NCI-H146 treated with DMSO at 0.1 percent for 48 hours (cell line): ENCODE measurements around the gene SELENOS.
A peak's percentile ranks its signal among the peaks of the same experiment; 100 is the strongest.

Source experiments
- DNase-seq: peaks from one replicate; lab custom pipeline; 2025; ENCODE audit not compliant: unreplicated experiment; lab: John Stamatoyannopoulos, UW

SELENOS gene

DNA sequence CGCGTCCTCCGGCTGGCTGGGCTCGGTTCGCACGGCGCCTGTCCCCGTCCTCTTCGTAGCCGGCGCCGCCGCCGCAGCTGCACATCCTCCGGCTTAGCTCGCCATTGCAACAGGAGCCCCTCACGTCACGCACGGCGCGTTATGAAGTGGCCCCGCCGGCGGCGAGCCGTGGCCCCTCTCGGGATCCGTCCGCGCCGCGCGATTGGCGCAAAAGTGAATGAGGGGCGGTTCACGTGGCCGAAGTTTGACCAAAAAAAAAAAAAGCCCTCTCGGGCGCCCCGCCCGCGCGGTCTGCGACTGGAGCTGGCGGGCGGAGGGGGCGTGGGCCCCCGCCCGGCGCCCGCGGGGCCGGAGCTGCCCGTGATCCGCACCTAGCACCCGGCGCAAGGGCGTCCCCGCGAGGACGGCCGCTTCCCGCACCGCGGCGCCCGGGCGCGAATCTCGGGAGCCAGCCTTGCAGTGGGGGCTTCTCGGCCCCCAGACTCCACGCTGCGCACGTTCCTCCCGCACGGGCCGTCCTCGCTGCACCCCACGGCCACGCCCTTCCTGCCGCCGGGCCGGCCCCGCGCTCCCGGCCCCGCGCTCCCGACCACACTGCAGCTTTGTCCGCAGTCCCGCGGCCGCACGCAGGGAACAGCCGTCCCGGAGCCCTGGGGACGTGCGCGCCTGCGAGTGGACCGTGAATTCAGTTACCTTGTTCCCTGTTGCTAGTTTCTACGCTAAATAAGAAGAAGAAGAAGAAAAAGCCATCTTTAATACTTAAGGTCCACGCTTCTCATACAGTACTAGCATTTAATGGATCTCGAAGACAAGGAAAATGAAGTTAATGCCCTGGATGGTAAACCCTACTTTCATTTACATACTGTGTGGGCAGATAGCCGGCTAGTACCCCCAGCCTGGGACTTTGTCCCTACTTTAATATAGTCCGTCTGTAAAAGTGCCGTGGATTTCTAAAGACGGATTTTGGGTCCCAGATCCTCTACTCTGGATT lies 25.2 kb downstream of the SELENOS start, which contains the start of gene CHSY1:
Gene CHSY1, minus strand, starts transcription at position 219 of the 991 bp plus-strand sequence. CDS start 592 bp downstream, outside the sequence.
- peak; percentile 55 for DNase-seq

DNA sequence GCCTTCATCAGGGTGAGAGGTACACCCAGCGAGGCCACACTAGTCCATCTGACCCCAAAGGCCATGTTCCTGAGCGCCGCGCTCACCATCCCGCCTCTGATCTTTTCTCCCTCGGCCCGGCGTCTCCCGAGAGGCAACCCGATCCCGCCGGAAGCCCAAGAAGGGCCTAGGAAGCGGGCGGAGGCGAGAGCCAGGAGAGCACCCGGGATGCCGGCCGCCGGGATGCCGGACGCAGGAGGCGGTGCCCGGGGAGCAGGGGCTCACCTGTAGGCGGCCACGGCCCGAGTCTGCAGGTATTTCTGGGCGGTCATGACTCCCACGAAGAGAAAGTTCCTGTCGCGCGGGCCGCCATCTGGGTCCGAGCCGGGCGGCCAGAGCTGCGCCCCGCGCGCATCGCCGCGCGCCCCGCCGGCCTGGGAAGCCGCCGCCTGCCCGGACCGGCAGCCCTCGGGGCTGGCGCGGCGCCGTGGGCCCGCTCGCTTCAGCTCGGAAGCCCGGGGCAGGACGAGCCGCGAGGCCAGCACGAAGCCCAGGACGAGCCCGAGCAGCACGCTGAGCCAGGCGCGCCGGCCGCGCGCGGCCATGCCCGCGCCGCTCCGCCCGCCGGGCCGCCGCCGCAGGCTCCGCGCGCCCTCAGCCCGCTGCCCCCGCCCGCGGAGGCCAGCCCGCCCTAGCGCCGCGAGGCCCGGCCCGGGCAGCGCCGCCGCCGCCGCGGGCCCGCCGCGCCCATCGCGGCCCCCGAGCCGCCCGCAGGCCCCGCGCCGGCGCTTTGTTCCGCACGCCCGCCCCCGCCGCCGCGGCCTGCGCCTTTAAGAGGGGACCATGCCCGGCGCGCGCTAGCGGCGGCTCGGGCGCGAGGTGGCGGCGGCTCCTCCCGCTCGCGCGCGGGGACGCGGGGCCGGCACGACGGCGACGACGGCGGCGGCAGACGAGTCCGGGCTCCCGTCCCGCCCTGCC lies 26.1 kb downstream of the SELENOS start:
- DNase-seq: peak; percentile 19

DNA sequence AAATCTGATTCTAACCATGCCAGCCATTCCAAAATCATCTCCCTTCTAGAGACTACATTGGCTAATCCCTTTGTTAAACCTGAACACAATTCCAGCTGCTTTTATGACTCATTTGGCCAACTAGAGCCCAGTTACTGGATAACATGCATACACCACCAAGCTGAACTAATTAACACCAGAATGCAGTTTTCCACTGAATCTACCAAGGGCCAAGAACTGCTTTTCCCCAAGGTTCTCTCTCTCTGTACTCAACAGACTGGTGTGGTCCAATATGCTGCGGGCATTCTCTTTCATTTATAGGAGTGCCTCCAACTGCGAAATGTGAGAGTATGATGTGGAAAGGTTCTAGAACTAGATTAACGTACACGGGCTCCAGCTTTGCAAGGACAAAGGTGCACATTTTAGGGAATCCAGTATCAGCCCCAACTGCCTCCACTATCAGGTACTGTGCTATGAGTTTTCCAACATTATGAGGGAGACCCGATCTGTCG lies 26.9 kb downstream of the SELENOS start:
- no peak for DNase-seq

DNA sequence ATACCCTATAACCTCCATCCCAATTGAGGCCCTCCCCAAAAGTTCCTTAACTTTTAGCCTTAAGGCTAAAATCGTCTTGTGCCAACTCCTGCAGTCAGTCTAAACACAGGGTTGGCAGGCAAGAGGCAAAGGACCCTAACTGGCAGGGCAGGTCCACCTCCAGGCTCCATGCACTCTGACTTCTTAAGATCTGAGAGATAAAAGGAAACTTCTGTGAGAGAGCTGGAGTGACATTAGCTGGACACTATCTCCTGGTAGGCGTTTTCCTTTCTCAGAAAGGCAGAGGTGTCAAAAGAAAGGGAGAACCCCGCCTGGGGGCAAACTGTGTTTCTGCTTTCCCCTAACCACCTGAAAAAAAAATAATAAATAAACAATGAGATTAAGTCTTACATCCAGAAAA lies 29.0 kb downstream of the SELENOS start:
- no peak for DNase-seq

DNA sequence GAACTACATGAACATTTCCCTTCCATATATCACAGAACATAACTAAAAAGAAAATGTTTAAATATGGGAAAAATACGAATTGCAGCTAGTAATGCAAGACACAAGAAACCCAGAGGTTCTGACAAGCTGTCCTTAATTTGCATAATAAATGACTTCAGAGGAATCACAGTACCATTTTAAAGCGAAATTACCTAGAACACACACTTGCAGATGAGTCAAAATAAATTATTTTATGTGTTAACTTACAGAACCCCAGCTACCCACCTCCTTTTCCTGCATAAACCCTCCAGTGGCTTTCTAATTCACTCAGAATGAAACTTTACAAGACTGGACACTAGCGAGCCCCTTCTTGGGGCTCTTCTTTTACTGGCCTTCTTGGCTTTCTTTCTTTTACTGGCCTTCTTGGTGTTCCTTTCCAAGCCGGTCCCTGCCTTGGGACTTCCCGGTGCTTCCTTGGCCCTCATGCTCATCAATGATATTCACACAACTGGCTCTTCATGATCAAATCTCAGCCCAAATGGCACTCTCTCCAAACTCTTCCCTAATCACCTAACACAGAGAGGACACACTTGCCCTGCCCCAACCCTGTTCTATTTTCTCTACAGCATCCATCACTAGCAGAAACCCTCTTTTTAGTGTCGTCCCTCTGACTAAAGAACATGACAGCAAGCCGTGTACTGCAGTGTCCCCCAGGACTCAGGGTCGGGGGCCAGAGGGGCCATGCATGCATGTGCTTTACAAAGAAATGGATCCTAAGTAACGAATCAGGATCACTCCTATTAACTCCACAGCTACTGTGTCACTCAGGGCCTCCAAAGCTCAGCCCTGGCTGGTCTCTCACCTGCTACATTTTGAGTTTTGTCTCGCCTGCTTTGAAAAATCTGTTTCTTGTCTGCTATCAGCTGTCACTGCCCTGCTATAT lies 30.2 kb downstream of the SELENOS start:
- no peak for DNase-seq

DNA sequence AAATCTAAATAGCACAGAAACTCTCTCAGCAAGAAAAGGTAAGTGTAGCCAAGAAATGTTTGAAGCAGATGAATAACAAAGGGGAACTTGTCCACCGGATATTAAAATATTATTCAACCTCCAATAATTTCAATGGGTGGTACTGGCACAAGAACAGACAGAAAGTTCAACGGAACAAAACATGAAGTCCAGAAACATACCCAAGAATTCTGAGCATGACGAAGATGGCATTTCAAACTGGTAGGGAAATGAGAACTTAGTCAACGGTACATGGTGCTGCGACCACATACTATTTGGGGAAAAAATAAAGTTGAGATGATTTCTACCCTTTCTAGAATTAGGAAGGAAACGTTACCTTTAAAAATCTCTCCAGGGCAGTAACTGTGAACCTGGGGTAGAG lies 30.9 kb downstream of the SELENOS start:
- DNase-seq: no peak

DNA sequence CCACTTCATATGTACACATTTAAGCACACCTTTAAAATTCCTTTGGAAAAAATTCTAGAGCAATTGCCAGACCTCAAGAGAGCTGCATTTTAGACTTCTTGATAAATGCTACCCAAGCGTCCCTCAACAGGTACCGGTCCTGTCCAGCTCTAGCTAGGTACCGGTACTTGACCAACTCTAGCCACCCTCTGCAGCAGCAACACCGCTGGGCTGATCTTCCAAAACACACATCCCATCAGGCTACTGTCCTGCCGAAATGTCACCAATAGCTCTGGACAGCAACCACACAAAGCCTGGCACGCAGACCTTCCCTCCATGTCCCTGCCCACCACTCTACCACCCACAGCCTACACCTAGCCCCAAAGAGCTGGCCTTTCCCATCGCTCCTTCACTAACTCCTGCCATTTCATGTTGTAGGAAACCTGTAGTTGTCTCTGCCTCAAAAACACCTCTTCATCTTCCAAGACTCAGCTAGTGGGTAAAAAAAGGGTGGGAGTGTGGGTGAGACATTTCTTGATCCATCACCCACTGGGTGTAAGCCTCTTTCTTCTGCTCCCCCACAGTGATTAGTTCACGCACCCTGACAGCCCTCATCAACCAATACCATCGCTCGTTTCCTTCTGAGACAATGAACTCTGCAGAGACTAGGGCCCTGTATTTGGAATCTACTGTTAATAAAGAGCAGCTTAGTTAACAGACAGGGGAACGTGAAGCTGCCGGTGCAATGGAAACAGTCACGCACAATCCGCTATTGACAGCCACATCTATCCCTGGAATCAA lies 32.2 kb downstream of the SELENOS start:
- DNase-seq: no peak

DNA sequence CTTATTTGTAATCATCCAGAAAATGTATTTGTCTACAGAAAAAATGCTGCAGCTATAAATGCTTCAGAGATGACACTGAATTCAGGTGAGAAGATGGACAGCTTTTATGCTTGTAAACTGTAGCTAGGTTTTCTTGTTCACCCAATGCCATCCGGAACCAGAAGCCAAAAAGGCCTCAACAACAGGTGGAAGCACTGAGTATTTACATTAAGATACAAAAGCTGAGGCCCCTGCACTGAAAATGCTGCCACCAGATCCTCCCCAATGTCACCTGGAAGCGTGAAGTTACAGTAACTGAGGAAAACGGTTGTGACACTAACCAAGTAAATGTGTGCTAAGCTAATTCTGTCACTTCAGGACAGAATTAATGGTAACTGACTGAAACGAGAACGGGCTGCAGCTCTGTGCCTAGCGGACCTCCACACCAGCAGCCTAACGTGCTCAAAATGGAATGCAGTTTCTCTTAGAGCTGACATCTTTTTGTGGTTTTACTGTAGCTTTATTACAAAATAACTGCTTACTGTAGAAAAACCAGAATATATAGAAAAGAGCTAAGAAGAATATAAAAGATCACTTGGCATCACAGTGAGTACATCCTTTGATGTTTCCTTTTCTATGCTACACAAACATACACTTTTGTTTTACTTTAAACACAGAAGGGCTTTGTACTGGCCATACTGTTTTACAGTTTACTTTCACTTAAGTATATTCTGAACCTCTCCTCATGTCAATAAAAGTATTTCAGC lies 33.1 kb downstream of the SELENOS start:
- DNase-seq: no peak

DNA sequence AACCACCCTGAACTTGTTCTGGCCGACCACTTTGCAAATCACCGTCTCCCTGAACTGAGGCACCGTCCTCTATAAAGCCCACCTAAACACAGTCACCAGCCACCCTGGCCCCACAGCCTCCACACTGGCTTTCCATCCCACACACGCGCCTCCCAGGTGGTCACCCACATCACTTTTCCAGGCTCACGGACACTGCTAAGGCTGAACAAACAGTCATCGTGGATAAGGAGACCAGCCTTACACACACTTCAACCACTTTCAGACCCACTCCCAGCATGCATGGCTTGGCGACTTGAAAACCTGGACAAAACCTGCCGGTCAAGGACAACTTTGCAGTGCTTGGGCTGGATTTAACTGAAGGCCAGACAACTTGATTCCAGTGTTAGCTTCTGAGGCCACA lies 33.9 kb downstream of the SELENOS start:
- DNase-seq: no peak

DNA sequence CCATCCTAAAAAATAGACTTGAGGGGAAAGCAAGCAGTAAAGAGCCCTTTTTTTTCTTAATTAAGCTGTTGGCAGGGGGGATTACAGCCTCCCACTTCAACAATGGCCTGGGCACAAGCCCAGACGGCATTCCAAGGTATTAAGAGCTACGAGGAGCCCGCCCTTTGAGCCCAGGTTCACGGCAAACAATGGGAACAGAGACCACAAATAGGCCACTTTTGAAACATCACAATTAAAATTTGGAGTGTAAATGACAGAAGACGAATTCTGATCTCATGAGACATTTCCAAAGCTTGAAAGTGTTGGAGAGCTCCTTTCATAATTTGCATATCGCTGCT lies 34.3 kb downstream of the SELENOS start:
- no peak for DNase-seq

DNA sequence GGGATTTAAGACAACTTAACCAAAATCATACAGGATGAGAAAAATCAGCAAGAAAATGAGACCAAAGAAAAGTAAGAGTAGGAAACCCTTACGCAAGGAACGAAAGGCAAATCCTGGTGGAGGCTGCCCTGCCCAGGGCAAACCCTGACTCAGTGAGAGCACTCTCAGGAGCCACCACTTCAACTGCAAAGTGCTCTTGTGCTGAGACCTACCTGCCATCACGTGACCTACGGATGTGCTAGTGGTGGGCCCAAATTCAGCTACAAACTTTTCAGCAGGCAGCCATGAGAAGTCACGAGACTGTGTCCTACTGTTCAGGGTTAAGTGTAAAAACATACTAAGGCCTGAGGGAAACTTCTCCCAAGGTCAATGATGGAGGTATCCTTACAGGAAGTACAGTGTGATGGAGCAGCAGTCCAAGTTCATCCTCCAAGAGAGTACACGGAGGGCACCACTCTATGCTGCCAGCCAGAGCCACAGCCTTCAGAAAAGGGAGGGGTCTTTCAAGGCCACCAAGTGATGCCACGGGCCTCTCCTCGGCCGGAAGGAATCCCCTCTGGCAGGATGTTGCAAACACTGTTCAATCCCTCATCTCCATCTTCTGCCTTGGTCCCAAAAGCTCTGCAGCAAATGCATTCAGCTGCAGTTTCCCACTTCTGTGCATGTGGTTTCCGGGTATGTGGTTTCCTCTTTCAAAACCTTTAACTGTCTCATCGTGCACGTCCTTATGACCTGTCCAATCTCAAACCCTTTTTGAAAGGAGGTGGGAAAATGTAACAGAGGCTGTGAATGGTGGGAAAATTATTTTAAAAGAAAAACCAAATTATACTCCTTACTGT lies 34.9 kb downstream of the SELENOS start:
- no peak for DNase-seq

DNA sequence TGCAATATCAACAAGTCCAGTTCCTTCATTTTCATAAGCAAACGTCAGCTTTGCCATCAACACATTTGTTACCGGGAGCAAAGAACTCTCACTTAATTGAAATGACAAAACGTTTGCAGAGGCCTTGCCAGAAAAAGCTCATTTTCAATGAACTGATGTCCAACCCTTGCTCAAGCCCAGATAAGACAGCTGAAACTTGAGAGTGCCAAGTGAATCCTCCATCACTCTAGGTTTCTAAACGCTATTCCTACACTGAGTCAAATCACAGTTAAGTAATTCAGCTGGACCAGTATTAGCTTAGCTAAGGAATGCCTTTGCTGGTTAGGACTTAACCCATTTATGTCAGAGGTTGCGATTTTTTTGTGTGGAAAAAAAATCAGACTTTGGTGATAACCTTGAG lies 36.9 kb downstream of the SELENOS start:
- DNase-seq: no peak

DNA sequence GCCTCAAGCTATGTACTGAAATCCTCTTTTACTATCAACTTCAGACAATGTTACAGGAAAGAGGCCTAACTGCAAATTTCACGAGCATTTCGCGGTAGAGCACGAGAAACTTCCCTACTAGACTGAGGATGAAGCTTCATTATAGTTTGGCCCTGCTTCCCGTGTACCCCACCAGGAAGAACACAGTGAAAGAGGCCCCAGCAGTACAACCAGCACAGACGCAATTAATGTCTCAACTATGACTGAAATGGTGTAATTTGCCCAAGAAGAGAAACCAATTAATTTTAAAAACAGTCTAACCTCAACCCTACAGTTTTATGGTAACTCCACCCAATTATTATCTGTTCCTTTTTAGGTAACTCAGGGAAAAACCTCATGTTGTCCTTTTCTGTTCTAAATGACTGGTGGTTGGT lies 37.6 kb downstream of the SELENOS start:
- no peak for DNase-seq

DNA sequence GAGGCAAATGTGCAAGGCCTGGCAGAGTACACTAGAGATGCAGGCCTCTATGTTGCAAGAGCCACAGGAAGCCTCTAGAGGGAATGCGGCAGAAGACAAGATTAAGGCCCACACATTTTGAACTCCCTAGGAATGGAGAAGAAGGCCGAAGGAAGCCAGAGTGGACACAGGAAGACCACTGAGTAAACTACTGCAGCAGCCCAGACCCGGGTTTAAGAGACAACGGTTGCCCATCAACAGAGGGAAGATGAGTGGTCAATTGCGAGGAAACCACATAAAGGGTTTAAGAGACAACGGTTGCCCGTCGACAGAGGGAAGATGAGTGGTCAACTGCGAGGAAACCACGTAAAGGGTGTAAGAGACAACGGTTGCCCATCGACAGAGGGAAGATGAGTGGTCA lies 40.0 kb downstream of the SELENOS start:
- no peak for DNase-seq

DNA sequence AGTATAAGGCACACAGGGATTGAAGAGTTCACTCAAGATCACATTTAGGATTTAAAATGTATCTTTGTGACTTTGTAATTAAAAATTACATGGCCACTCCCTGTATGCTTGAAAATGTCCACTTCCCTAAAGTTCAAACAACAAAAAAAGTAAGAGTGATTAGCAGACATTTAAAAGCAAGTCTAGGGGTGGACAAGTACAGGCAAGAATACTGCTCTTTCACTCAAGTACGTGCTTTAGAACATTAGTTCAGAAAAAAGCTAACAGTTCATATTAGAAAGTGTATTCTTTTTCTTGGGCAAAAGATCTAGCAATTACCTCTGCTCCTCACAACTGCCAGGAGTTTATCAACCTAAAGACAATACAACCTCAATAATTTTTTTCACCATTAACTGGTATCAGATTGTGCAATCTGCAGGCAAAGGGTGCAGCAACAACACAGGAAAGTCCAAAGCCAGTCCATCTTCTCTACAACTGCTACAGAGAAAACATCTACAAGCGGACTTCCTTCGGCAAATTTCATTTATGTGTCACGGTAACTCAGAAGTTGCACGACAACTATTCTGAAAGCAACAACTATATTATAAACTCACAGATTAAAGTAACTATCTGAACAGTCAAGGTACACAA lies 43.5 kb downstream of the SELENOS start:
- DNase-seq: no peak

DNA sequence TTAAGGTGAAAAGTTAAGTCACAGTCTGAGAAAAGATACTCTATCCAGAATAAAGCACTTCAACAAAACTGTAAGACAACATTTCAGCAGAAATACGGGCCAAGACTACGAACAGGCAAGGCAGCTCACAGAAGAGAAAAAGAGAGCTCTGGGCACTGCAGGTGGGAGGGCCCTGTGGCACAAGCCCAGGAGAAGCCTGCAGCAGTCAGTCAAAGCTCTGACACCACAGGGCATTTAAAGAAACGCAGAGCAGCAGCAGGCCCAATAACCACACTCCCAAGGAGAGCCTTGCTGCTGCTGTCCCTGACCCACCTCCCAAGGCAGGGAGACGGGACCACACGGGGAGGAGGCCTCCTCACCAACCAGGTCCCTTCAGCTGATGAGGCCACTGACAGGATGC lies 44.6 kb downstream of the SELENOS start:
- no peak for DNase-seq

DNA sequence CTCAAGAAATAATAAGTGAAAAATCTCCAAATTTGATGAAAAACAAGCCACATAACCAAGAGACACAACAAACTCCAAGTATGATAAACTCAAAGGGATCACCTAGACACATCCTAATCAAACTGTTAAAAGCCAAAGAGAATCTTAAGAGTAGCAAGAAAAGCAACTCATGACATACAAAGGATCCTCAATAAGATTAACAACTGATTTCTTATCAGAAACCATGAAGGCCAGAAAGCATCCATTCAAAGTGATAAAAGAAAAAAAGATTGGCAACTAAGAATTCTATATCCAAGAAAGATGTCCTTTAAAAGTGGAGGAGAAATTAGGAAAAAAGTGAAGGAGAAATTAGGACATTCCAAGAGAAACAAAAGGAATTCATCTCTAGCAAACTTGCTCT lies 49.0 kb downstream of the SELENOS start:
- DNase-seq: no peak

DNA sequence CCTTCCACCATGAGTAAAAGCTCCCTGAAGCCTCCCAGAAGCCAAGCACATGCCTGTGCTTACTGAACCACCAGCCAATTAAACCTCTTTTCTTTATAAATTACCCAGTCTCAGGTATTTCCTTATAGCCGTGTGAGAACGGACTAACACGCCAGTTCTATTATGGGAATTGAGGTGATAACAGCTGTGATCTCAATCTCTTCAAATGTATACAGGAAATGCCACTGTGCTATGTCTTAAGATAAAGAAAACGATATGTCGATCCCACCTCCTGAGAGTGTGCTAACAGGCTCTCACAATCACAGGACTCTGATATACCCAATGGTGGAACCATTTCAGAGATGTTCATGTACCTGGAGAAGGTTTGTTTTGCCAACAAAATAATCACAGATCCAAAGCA lies 51.6 kb downstream of the SELENOS start:
- no peak for DNase-seq
